Gastroesophageal sphincter (tissue), 4 donors: Measurements from ENCODE around the gene C4BPA. TPM values are rescaled to one million over a fixed set of nuclear protein-coding genes. Genes with fewer than 3 reads are reported as not detected.

Source experiments
- ATAC-seq: fragments of 150-250 bp; one replicate; pipeline ENCODE4 v1.9.1; 2016; ENCODE audit warnings: mild to moderate bottlenecking, moderate library complexity
- H3K27ac ChIP-seq, 4 donors: fragments of 200-600 bp; sonication (generic) in 3 of 4; 1 replicate in 3 of 4; 2 replicates in 1 of 4; pipeline ENCODE4 v1.5.1; 2016 to 2019
- H3K27me3 ChIP-seq: fragments of 200-600 bp; sonication (generic); one replicate; pipeline ENCODE4 v1.5.1; 2019
- H3K36me3 ChIP-seq, 2 donors: fragments of 200-600 bp; sonication (generic); one replicate each; pipeline ENCODE4 v1.5.1; 2019; ENCODE audit warnings: control low read depth in 1 of 2
- H3K4me1 ChIP-seq, 3 donors: fragments of 200-600 bp; sonication (generic); 1 replicate in 2 of 3; 2 replicates in 1 of 3; pipeline ENCODE4 v1.5.1; 2016 to 2019; ENCODE audit warnings: control low read depth in 2 of 3
- H3K4me3 ChIP-seq, 2 donors: fragments of 200-600 bp; sonication (generic); one replicate each; pipeline ENCODE4 v1.5.1; 2019; ENCODE audit warnings: mild to moderate bottlenecking in 1 of 2, moderate library complexity in 1 of 2
- H3K9me3 ChIP-seq, 3 donors: fragments of 200-600 bp; sonication (generic); one replicate each; pipeline ENCODE4 v1.5.1; 2017 to 2019; ENCODE audit warnings: control low read depth in 2 of 3
- CTCF ChIP-seq, 4 experiments: fragments of 200-600 bp in 2 of 4; fragments of 450-650 bp in 2 of 4; sonication (generic) in 1 of 4; IDR thresholded peaks; one replicate each; pipeline ENCODE4 v1.5.1; 2017 to 2019; ENCODE audit warnings: antibody characterized with exemption in 4 of 4, mild to moderate bottlenecking in 2 of 4, moderate library complexity in 2 of 4
- EP300 ChIP-seq: sonication (generic); formaldehyde crosslinking; IDR thresholded peaks from one replicate; pipeline ENCODE4 v1.6.1; 2017; ENCODE audit warnings: antibody characterized with exemption, mild to moderate bottlenecking
- POLR2A ChIP-seq, 2 donors: fragments of 450-650 bp; IDR thresholded peaks; one replicate each; pipeline ENCODE4 v1.6.1; 2017; ENCODE audit warnings: antibody characterized with exemption in 2 of 2, mild to moderate bottlenecking in 2 of 2, moderate library complexity in 1 of 2
- POLR2AphosphoS5 ChIP-seq: sonication (generic); formaldehyde crosslinking; IDR thresholded peaks from one replicate; pipeline ENCODE4 v1.6.1; 2017; ENCODE audit warnings: antibody characterized with exemption
- WGBS, 2 donors: methylation state at CpG; one replicate each; pipeline ENCODE4 v1.1.5; 2018; ENCODE audit warnings: low coverage in 1 of 2; 5-methylcytosine and 5-hydroxymethylcytosine counted together
- total RNA-seq, 4 donors: library from RNA; depleted of rRNA; stranded (reverse); fragments of >200 nt; gene quantifications; one replicate each; pipeline ENCODE4 v1.1.0, GENCODE V29; 2016

C4BPA gene
- total RNA-seq, 4 donors from 2014 or later = 3.1 TPM; not detected in 3

GRCh38 chr1:207151920-207152319 is 47.9 kb downstream of the C4BPA start:
- TF ChIP-seq POLR2A (IDR thresholded peaks at IDR 0.05) (no peak), POLR2AphosphoS5 (no peak), EP300 (no peak), CTCF (IDR thresholded peaks at IDR 0.05) (no peak)
- Histone ChIP-seq H3K4me1 (no peaks in the 10 kb centered on the region), H3K4me3 (no peak overlapping the region), H3K27ac (no peak overlapping the region), H3K36me3 (peaks cover 0 to 4% of the 10 kb centered on the region in 2 donors), H3K9me3 (peaks cover 0 to 19% (median 0%) of the 10 kb centered on the region in 3 donors), H3K27me3 (no peaks in the 10 kb centered on the region)
- ATAC-seq = no peak

GRCh38 chr1:207152792-207153468 is 48.9 kb downstream of the C4BPA start:
- 13 to 100% methylated on average over 1 to 2 of the region's 5 CpGs for WGBS, 2 donors
- no peak for TF ChIP-seq CTCF (IDR thresholded peaks at IDR 0.05)
- no peak for TF ChIP-seq EP300
- no peak for TF ChIP-seq POLR2A (IDR thresholded peaks at IDR 0.05)
- TF ChIP-seq POLR2AphosphoS5 = no peak
- no peak overlapping the region for H3K27ac ChIP-seq
- H3K27me3 ChIP-seq = no peaks in the 10 kb centered on the region
- no peak for ATAC-seq
- H3K4me3 ChIP-seq = no peak overlapping the region
- H3K9me3 ChIP-seq = peaks cover 0 to 23% (median 0%) of the 10 kb centered on the region in 3 donors
- no peaks in the 10 kb centered on the region for H3K4me1 ChIP-seq
- peaks cover 0 to 4% of the 10 kb centered on the region in 2 donors for H3K36me3 ChIP-seq

- WGBS, 2 donors = 20 to 61% methylated on average over 3 of the region's 3 CpGs
- ATAC-seq = no peak
- Histone ChIP-seq H3K27me3 (no peaks in the 10 kb centered on the region), H3K36me3 (peaks cover 0 to 4% of the 10 kb centered on the region in 2 donors), H3K4me3 (no peak overlapping the region), H3K27ac (no peak overlapping the region), H3K9me3 (peaks cover 0 to 24% (median 0%) of the 10 kb centered on the region in 3 donors), H3K4me1 (no peaks in the 10 kb centered on the region)
- TF ChIP-seq POLR2AphosphoS5 (no peak), POLR2A (IDR thresholded peaks at IDR 0.05) (no peak), EP300 (no peak), CTCF (IDR thresholded peaks at IDR 0.05) (no peak)
Observed at GRCh38 chr1:207155028-207155427, 51.0 kb downstream of the C4BPA start.

GRCh38 chr1:207156095-207156494 is 52.1 kb downstream of the C4BPA start:
- Histone ChIP-seq H3K4me3 (no peak overlapping the region), H3K36me3 (peaks cover 0 to 4% of the 10 kb centered on the region in 2 donors), H3K27ac (no peak overlapping the region), H3K27me3 (no peaks in the 10 kb centered on the region), H3K9me3 (peaks cover 0 to 24% (median 0%) of the 10 kb centered on the region in 3 donors), H3K4me1 (no peaks in the 10 kb centered on the region)
- no peak for TF ChIP-seq POLR2AphosphoS5
- TF ChIP-seq CTCF (IDR thresholded peaks at IDR 0.05) = no peak
- no peak for TF ChIP-seq EP300
- TF ChIP-seq POLR2A (IDR thresholded peaks at IDR 0.05) = no peak
- ATAC-seq = no peak

- no peak overlapping the region for H3K27ac ChIP-seq
- no peaks in the 10 kb centered on the region for H3K27me3 ChIP-seq
- H3K4me3 ChIP-seq = no peak overlapping the region
- no peaks in the 10 kb centered on the region for H3K4me1 ChIP-seq
- 83 to 94% methylated on average over 5 of the region's 5 CpGs for WGBS, 2 donors
- peaks cover 0 to 4% of the 10 kb centered on the region in 2 donors for H3K36me3 ChIP-seq
- ATAC-seq = no peak
- peaks cover 0 to 19% (median 0%) of the 10 kb centered on the region in 3 donors for H3K9me3 ChIP-seq
- TF ChIP-seq EP300 (no peak), CTCF (IDR thresholded peaks at IDR 0.05) (no peak), POLR2AphosphoS5 (no peak), POLR2A (IDR thresholded peaks at IDR 0.05) (no peak)
Observed at GRCh38 chr1:207156826-207157225, 52.8 kb downstream of the C4BPA start.
